Stomach (tissue), 9 donors: Measurements from ENCODE around the gene SELENOM. TPM values are rescaled to one million over a fixed set of nuclear protein-coding genes. Genes with fewer than 3 reads are reported as not detected.
"Not testable (repeated sequence)": the region's sequence is repeated elsewhere in the genome, so short reads cannot be mapped to it uniquely, and the experiment has no call there.

Experiments used
- DNase-seq, 2 donors: peaks; one replicate each; pipeline versions ENCODE4 v3.0.0 to v3.0.0-alpha.2; 2013 to 2019
- H3K27ac ChIP-seq, 5 donors: fragments of 200-600 bp in 4 of 5; sonication (generic) in 4 of 5; one replicate each; pipeline ENCODE4 v1.5.1; 2013 to 2019; ENCODE audit warnings: mild to moderate bottlenecking in 1 of 5, moderate library complexity in 1 of 5
- H3K27me3 ChIP-seq, 3 donors: fragments of 200-600 bp; sonication (generic); one replicate each; pipeline ENCODE4 v1.5.1; 2017 to 2019; ENCODE audit warnings: mixed run types in 1 of 3
- H3K36me3 ChIP-seq, 4 donors: fragments of 200-600 bp; sonication (generic); 1 replicate in 3 of 4; 2 replicates in 1 of 4; pipeline ENCODE4 v1.5.1; 2016 to 2019
- H3K4me1 ChIP-seq, 4 donors: fragments of 200-600 bp; sonication (generic); one replicate each; pipeline ENCODE4 v1.5.1; 2016 to 2019
- H3K4me3 ChIP-seq, 4 donors: fragments of 200-600 bp; sonication (generic) in 3 of 4; one replicate each; pipeline ENCODE4 v1.5.1; 2016 to 2019; ENCODE audit warnings: mild to moderate bottlenecking in 1 of 4
- H3K9me3 ChIP-seq, 4 donors: fragments of 200-600 bp; sonication (generic); one replicate each; pipeline ENCODE4 v1.5.1; 2016 to 2019
- EP300 ChIP-seq: sonication (generic); formaldehyde crosslinking; IDR thresholded peaks from one replicate; pipeline ENCODE4 v1.6.1; 2017; ENCODE audit warnings: antibody characterized with exemption
- POLR2A ChIP-seq, 4 donors: fragments of 450-650 bp; IDR thresholded peaks; one replicate each; pipeline ENCODE4 v1.6.1; 2016; ENCODE audit warnings: antibody characterized with exemption in 4 of 4, control low read depth in 2 of 4, mild to moderate bottlenecking in 1 of 4, moderate library complexity in 1 of 4
- POLR2AphosphoS5 ChIP-seq, 3 donors: sonication (generic); formaldehyde crosslinking; IDR thresholded peaks; one replicate each; pipeline ENCODE4 v1.6.1; 2016; ENCODE audit warnings: antibody characterized with exemption in 3 of 3
- WGBS, 5 donors: extraction: QIAGEN DNeasy Blood & Tissue Kit in 3 of 5; methylation state at CpG; one replicate each; pipeline versions ENCODE4 v1.1.5 to v1.1.7; 2013 to 2018; 5-methylcytosine and 5-hydroxymethylcytosine counted together
- intact Hi-C: fragments of 100-400 bp; cut with DNase I; formaldehyde crosslinking; loops from one replicate; pipeline ENCODE4 v1.15.1; 2023; ENCODE audit warnings: low total_unique reads
- polyA plus RNA-seq, 3 donors: library from polyadenylated mRNA; stranded (reverse); fragments of 200-250 nt; gene quantifications; one replicate each; pipeline ENCODE4 v1.2.3, GENCODE V29; 2013
- total RNA-seq, 5 donors: library from RNA; depleted of rRNA; stranded (reverse); fragments of >200 nt; gene quantifications; one replicate each; pipeline versions ENCODE4 v1.1.0 to v1.2.3, GENCODE V29; 2014 to 2016
- TF ChIP-seq, protein P1 (sequence below), 7 experiments: fragments of 450-650 bp in 4 of 7; fragments of 200-600 bp in 3 of 7; sonication (generic) in 3 of 7; IDR thresholded peaks; one replicate each; pipeline ENCODE4 v1.5.1; 2016 to 2019; ENCODE audit warnings: antibody characterized with exemption in 7 of 7, control low read depth in 2 of 7, mild to moderate bottlenecking in 1 of 7
- donor health status: healthy with polysubstance abuse.
- donor health status: Bipolar disorder and iron deficiency.
- donor health status: healthy.

Gene SELENOM
- total and polyA plus RNA-seq, 8 donors, result 59.8 to 1,443 (median 377) TPM

DNA sequence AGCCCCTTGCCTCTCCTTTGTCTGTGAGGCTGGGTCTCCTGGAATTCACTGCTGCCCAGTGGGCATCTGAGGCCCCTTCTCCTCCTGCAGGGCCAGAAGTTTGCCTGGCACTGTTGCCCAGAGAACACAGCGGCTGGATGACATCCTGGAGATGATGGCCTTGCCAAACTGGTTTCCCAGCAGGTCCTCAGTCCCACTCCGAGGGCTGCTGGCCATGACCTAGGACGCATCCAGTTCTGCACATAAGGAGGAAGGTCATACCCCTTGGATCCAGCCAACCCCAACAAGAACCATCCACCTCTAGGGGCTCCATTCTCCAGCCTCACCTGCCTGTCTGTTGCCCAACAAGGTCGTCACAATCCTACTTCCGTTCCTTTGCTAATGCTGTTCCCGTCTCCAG lies 29.7 kb downstream of the SELENOM start:
- 86 to 92% (median 90%) methylated on average over 6 of the region's 6 CpGs for WGBS, 5 donors
- intact Hi-C loops, result no loop called here
- no peaks in the 10 kb centered on the region for H3K27me3 ChIP-seq
- H3K4me3 ChIP-seq, result no peak overlapping the region
- TF ChIP-seq POLR2AphosphoS5 (IDR thresholded peaks at IDR 0.05) (no peak), EP300 (no peak), POLR2A (IDR thresholded peaks at IDR 0.05) (no peak)
- TF ChIP-seq, protein P1, sequence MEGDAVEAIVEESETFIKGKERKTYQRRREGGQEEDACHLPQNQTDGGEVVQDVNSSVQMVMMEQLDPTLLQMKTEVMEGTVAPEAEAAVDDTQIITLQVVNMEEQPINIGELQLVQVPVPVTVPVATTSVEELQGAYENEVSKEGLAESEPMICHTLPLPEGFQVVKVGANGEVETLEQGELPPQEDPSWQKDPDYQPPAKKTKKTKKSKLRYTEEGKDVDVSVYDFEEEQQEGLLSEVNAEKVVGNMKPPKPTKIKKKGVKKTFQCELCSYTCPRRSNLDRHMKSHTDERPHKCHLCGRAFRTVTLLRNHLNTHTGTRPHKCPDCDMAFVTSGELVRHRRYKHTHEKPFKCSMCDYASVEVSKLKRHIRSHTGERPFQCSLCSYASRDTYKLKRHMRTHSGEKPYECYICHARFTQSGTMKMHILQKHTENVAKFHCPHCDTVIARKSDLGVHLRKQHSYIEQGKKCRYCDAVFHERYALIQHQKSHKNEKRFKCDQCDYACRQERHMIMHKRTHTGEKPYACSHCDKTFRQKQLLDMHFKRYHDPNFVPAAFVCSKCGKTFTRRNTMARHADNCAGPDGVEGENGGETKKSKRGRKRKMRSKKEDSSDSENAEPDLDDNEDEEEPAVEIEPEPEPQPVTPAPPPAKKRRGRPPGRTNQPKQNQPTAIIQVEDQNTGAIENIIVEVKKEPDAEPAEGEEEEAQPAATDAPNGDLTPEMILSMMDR (IDR thresholded peaks at IDR 0.05), result no peak
- H3K27ac ChIP-seq, result peak overlapping the region in 1 of 5 donors; percentile 96
- H3K36me3 ChIP-seq, result no peaks in the 10 kb centered on the region
- H3K9me3 ChIP-seq, result no peaks in the 10 kb centered on the region
- H3K4me1 ChIP-seq, result peaks cover 11 to 41% (median 31%) of the 10 kb centered on the region in 4 donors
- DNase-seq, result no peak

DNA sequence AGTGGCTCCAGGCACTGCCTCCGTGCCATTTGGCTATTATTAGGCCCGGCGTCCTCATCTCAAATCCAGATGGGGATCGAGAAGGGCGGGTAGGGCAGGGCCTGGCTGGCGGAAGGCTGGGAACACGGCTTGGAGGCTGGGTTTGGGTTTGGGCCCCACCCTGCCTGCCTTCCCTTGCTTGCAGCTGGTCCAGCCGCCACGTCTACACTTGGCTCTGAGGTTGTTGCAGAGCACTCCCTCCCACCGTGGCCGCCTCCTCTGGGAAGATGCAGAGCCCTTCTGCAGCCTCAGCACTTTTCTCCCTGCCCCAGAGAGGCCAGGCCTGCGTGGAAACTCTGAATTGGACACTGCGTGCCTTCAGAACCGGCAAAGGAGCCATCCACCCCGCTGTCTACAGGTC lies 31.4 kb downstream of the SELENOM start:
- Histone ChIP-seq H3K27me3 (no peaks in the 10 kb centered on the region), H3K4me1 (peaks cover 5 to 27% (median 18%) of the 10 kb centered on the region in 4 donors), H3K27ac (peak overlapping the region; percentile 63 to 84 (median 80)), H3K36me3 (no peaks in the 10 kb centered on the region), H3K4me3 (no peak overlapping the region), H3K9me3 (no peaks in the 10 kb centered on the region)
- intact Hi-C loops, result no loop called here
- TF ChIP-seq, protein P1 (IDR thresholded peaks at IDR 0.05), result no peak
- TF ChIP-seq POLR2A (IDR thresholded peaks at IDR 0.05) (no peak), EP300 (no peak), POLR2AphosphoS5 (IDR thresholded peaks at IDR 0.05) (peak in 2 of 3 donors; percentile 12 to 27)
- DNase-seq, result peak; percentile 50 to 94
- 48 to 68% (median 57%) methylated on average over 14 to 15 of the region's 15 CpGs for WGBS, 5 donors

DNA sequence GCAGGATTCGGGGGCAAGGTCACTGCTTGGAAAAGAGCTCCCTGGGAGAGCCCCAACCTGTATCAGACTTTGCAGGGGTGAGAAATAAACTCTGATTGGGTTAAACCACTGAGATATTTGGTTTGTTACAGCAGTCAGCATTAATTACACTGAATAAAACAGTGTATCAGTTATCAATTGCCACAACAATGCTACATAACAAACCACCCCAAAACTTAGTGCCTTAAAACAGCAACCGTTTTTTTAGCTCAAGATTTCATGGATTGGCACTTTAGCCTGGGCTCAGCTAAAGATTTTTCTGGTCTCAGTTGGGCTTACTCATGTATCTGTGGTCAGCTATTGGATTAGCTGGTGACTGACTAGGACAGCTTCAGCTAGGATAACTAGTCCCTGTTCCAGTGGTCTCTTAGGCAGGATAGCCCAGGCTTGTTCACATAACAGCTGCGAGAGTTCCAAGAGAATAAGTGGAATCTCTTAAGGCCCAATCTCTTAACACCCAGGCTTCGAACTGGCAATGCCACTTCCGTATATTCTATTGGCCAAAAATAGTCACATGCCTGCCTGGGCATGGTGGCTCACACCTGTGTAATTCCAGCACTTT lies 33.7 kb downstream of the SELENOM start:
- H3K36me3 ChIP-seq, H3K27me3 ChIP-seq, H3K4me3 ChIP-seq, H3K27ac ChIP-seq, intact Hi-C loops, H3K4me1 ChIP-seq, H3K9me3 ChIP-seq, DNase-seq: not testable (repeated sequence)
- WGBS, 5 donors, result 71 to 91% (median 87%) methylated on average over 4 to 5 of the region's 5 CpGs

DNA sequence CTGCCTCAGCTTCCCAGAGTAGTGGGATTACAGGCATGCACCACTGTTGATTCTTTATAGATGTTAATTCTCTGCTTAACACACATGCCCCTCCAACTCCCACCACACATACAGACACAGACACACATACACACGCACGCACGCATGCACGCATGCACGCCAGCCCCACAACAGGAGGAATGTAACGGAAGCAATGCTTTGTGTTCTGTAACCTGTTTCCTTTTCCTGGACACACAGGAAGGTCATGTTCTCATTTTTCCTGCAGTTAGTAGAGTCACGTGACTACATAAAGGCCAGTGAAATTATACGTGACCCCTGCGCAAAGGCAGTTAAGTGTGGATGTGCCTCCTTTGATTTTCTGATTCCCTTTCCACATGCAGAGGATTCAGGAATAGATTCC lies 34.2 kb downstream of the SELENOM start:
- DNase-seq, H3K4me3 ChIP-seq, H3K27me3 ChIP-seq, intact Hi-C loops, H3K4me1 ChIP-seq, H3K27ac ChIP-seq, H3K9me3 ChIP-seq, H3K36me3 ChIP-seq: not testable (repeated sequence)
- WGBS, 5 donors, result 78 to 82% (median 80%) methylated on average over 9 of the region's 9 CpGs

DNA sequence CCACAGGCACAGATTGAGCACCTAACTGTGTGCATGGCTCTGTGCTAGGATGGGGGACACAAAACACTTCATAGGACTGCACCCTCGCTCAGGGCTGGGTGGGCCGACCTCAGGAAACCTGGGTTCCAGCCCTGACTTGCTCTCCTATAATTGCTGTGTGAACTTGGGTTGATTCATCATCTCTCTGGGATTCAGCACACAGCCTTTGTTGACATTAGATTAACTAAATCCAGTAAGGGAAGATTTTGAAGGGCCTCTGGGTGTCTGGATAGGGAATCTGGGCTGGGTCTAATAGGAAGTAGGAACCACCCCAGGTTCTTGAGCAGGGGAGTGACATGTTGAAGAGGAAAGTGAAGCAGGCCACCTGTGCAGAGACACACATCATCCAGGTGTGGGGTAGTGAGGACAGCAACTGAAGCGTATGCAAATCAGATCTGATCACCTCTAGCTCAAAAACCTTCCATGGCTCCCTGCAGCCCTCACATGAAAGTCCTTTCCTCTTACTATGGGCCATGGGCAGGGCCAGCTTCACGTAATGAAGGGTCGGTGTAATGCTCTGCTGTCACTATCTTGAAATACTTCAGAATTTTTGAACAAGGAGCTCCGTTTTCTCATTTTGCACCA lies 37.6 kb downstream of the SELENOM start:
- 70 to 91% (median 82%) methylated on average over 6 of the region's 6 CpGs for WGBS, 5 donors
- DNase-seq, H3K4me1 ChIP-seq, H3K27ac ChIP-seq, H3K9me3 ChIP-seq, H3K27me3 ChIP-seq, intact Hi-C loops, H3K36me3 ChIP-seq, H3K4me3 ChIP-seq: not testable (repeated sequence)

DNA sequence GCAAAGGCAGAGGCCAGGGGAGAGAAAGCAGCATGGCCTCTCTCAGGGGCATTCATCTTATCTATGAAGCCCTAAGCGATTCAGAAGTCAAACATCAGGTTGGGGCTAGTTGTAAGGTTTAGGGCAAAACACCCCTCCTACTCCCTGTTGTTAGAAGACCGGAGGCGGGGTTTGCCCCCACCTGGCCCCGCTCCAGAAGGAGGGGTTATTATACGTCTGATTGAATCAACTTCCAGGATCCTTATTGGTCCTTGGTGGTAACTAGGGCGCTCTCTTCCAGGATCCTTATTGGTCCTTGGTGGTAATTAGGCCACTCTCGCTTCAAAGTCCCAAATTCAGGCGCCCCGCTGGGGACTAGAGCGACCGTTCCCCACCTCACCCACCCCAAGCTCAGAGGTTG lies 38.4 kb downstream of the SELENOM start:
- Histone ChIP-seq H3K27me3 (no peaks in the 10 kb centered on the region), H3K36me3 (no peaks in the 10 kb centered on the region), H3K4me1 (no peaks in the 10 kb centered on the region), H3K4me3 (no peak overlapping the region), H3K27ac (no peak overlapping the region), H3K9me3 (no peaks in the 10 kb centered on the region)
- WGBS, 5 donors, result 66 to 74% (median 73%) methylated on average over 11 of the region's 11 CpGs
- intact Hi-C loops, result no loop called here
- TF ChIP-seq EP300, result no peak
- TF ChIP-seq POLR2AphosphoS5 (IDR thresholded peaks at IDR 0.05), result no peak
- no peak for TF ChIP-seq POLR2A (IDR thresholded peaks at IDR 0.05)
- TF ChIP-seq, protein P1 (IDR thresholded peaks at IDR 0.05), result no peak
- no peak for DNase-seq
